Measurements from ENCODE around the gene RNASE11.
"Not testable (repeated sequence)": the region's sequence is repeated elsewhere in the genome, so short reads cannot be mapped to it uniquely, and the experiment has no call there.

The RNASE11 gene

DNA sequence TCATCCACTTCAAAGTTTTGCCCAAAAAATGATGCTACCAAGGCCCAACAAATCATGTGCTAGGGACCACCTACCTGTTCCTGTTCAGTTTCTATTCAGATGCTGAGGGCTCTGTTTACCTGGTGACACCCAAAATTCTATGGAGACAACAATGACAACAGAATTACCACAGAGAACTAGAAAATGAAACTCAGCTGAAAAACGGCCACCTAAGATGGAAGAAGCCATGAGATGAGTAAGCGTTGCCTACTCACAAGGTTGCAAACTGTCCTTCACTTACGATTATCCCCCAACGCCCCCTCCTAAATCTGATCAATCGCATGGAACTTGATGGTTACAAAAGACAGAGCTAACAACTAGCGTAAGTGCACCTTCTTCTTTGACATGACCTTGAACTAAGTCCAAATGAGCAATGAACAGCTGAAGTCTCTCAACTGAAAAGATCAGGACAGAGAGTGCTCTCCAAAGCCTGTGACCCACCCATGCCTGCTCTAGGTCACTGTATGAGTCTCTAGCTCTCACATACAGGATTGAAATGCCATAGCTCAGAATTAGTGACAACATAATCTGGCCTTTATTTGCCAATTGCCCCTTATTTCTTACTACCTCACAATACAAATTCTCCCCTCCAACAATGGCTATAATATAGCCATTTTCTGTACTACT, at the start of gene RNASE11:
TSS of gene RNASE11 (minus strand) at position 513 of the 666 bp plus-strand sequence.
- DNase-seq = no peak

GRCh38 chr14:20632831-20633691, 45.3 kb upstream of the RNASE11 start:
- DNase-seq = peak; percentile 31

DNA sequence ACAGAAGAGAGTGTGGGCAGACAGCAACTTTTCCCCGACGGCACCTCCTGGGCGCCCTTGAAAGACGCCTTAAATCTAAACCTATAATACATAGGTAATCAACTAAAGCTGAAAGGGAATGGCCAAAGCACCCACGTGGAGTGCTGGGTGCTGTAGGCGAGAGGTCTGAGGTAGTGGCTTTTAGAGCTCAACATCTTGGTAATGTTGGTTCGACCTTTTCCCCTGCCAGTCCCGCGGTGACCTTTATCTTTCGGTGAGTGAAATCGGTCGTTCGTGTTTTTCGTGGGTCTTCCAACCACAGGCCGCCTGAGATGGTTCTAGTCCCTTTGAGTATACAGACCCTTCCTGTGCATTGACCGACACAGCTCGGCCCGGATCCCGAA, 44.6 kb upstream of the RNASE11 start:
- DNase-seq = no peak

DNA sequence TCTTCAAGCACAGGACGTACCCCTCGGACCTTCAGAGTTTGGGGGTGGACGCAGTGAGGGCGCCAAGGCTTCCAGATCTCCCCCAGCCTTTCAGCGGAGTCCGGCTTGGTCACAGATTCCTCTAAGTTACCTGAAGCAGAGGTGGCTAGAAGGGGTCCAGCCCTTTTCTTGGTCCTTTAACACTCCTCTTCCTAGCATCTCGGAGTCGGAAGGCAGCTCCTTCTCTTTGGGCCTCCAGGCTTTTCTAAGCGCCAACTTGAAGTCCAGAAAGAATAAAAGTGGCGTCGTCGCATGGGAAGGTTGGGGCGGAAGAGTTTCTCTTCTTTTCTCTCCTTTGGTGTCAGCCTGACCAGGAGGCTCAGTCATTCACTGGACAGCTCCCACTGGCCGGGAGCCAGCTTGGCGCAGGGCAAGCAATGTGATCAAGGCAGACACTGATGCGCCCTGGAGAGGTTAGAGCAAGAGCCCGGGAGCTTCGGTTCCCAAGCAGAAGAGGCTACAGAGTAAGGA, 44.1 kb upstream of the RNASE11 start:
- peak; percentile 21 for DNase-seq

- DNase-seq = peak; percentile 47
Observed at GRCh38 chr14:20631023-20631879, 43.5 kb upstream of the RNASE11 start.

DNA sequence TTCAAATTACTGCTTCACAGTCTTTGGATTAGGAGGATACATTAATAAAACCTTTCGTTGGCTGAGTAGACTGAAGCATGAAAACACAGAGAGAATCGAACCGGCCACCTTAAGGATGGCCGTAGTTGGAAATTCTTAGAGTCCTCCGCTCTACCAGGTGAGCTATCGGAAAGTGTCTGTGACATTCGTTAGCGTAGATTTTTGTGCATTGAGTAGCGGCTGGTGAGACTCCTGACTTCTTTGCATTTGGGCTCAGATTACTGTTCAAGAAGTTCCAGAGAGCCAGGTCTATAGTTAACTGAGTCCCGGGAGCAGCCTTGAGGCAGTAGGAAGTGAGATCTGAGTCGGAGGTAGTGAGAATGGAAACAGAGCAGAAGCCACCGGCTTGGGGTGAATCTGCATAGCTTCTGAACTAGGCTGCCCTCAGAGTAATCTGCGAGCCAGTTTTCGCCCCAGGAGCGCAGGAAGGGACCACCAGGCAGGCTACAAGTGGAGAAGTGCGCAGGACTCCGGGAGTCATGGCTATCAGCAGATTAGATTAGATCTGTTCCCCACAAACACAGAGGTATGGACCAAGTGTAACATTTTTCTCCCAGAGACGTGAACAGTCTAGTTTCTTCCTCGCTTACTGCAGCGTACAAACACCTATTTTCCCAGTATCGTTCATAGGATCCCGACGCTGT, 42.7 kb upstream of the RNASE11 start:
- peak; percentile 47 for DNase-seq

- no peak for DNase-seq
Observed at GRCh38 chr14:20628063-20628854, 40.5 kb upstream of the RNASE11 start.

DNA sequence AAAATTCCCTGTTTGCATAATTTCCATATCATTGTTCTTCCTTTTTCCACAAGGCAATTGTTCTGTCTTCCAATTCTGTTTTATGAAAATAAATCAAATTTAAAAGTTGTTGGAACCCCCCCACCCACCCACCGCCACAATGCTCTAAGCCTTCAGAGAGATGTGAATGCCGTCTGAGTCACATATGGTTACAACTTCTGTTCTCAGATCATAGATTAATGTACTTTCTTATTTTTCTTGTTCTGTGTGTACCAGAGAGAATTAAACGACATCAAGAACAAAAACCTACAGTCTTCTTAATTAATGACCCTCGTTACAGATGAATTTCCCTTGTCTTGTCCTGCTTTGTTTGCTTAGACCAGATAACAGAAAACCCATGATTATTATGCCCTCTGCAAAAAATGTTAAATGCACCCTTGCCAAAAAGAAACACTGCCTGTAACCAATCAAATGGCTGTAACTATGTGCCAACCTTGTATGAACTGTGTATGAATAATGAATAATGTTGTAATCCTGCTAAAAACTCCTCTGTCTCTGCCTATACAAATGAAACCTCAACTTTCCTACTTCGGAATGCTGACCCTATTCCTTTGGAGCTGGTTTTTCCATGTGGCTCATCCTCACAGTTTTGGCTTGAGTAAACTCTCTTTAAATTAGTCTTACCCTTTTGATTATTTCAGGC, 39.7 kb upstream of the RNASE11 start:
- DNase-seq = no peak

- no peak for DNase-seq
Observed at GRCh38 chr14:20626274-20626673, 38.5 kb upstream of the RNASE11 start.

GRCh38 chr14:20624495-20625070, 36.8 kb upstream of the RNASE11 start:
- DNase-seq = no peak

- DNase-seq = no peak
Observed at GRCh38 chr14:20623798-20624197, 36.0 kb upstream of the RNASE11 start.

DNA sequence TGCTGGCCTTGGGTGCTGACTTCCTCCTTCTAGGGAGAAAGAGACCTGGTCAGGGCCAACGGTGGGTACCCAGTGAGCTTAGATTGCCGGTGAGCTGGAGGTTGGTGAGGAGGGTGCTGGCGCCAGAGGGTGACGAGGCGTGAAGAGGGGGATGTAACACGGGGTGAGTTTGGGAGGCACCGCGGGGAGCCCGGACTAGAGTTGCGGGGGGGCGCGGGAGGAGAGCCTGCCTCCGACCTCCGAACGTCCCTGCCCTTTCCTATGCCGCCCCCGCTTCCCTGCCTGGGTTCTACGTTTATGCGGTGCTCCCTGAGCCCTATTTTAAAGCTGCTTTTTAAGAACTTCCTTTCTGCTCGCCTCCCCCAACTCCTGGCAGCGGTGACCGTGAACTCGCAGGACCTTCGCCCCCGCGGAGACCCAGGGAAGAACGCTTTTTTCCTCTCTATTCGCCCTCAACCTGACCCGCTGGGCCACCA, 35.1 kb upstream of the RNASE11 start:
- no peak for DNase-seq

DNA sequence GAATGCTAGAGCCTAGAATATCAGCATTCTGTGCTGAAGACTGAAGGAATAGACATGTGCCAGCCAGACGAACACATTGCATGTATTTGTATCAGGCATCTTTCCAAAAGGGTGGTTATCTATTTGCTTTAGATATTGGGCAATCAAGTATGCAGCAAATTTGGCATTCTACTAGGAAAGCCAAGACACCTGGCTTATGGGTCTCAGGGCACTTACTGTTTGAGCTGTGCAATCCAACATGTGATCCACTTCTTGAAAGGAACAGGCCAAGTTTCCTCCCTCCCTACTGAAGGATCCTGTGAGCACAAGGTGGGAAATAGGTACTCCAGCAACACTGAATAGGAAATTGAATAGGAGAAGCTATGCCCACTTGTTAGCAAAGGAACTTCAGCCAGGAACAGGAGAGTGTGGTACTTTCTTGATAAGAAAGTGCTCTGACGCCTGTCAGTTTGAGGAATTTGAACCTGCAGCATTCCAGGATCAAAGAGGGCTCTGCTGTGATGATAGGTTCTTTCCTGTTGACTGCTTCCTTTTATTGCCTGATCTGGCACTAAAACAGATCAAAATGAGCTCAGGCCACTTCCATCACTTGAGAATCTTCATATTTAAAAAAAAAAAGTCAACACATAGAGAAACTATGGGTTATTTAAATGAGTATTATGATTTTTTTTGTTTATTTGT, 33.1 kb upstream of the RNASE11 start:
- DNase-seq = no peak

DNA sequence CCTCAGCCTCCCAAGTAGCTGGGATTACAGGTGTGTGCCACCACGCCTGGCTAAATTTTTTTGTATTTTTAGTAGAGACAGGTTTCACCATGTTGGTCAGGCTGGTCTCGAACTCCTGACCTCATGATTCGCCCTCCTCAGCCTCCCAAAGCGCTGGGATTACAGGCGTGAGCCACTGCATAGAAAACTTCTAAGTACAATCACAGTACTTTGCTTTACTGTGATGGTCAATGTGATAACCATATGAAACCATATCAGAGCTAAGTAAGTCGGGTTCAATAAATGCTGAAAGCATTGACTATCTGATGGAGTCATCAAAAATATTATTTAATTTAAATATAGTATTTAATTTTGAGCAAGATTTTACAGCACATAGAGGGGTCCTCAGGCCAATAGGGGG, 31.9 kb upstream of the RNASE11 start:
- not testable (repeated sequence) for DNase-seq

- no peak for DNase-seq
Observed at GRCh38 chr14:20618271-20618749, 30.5 kb upstream of the RNASE11 start.

- DNase-seq = no peak
Observed at GRCh38 chr14:20617138-20618003, 29.6 kb upstream of the RNASE11 start.

- DNase-seq = no peak
Observed at GRCh38 chr14:20615996-20616395, 28.2 kb upstream of the RNASE11 start.

GRCh38 chr14:20614038-20614840, 26.4 kb upstream of the RNASE11 start:
- DNase-seq = no peak

All from midbrain (tissue), 1 donor.